HG03095 (cell line): ENCODE results near the gene OTOGL.
"Not testable (repeated sequence)": the region's sequence is repeated elsewhere in the genome, so short reads cannot be mapped to it uniquely, and the experiment has no call there.

Experiments used
- ATAC-seq: cut with Tn5 transposase; IDR thresholded peaks from one replicate; pipeline ENCODE4 v1.9.1; 2021; ENCODE audit warnings: moderate library complexity; ENCODE audit not compliant: unreplicated experiment

OTOGL gene

GRCh38 chr12:80129895-80130530, 30.7 kb downstream of the OTOGL start:
- no peak for ATAC-seq

- ATAC-seq: no peak
These were observed 36.3 kb downstream of the OTOGL start for GRCh38 chr12:80135624-80136023.

GRCh38 chr12:80140005-80140404, 40.7 kb downstream of the OTOGL start:
- no peak for ATAC-seq

GRCh38 chr12:80142640-80143039, 43.3 kb downstream of the OTOGL start:
- no peak for ATAC-seq

- ATAC-seq: no peak
These were observed 44.2 kb downstream of the OTOGL start for GRCh38 chr12:80143537-80143936.

- ATAC-seq: not testable (repeated sequence)
These were observed 50.4 kb downstream of the OTOGL start for GRCh38 chr12:80149547-80150313.

GRCh38 chr12:80151131-80151530, 51.8 kb downstream of the OTOGL start:
- ATAC-seq: no peak

GRCh38 chr12:80154261-80154660, 54.9 kb downstream of the OTOGL start:
- no peak for ATAC-seq

- ATAC-seq: no peak
These were observed 57.0 kb downstream of the OTOGL start for GRCh38 chr12:80156306-80156705.

- no peak for ATAC-seq
These were observed 58.3 kb downstream of the OTOGL start for GRCh38 chr12:80157645-80158044.

- no peak for ATAC-seq
These were observed 62.3 kb downstream of the OTOGL start for GRCh38 chr12:80161612-80162011.

- no peak for ATAC-seq
These were observed 62.8 kb downstream of the OTOGL start for GRCh38 chr12:80162177-80162576.

GRCh38 chr12:80165746-80166145, 66.4 kb downstream of the OTOGL start:
- no peak for ATAC-seq

- no peak for ATAC-seq
These were observed 67.4 kb downstream of the OTOGL start for GRCh38 chr12:80166751-80167150.

GRCh38 chr12:80168936-80169335, 69.6 kb downstream of the OTOGL start:
- no peak for ATAC-seq

GRCh38 chr12:80170915-80171314, 71.6 kb downstream of the OTOGL start:
- ATAC-seq: no peak

- ATAC-seq: no peak
These were observed 73.9 kb downstream of the OTOGL start for GRCh38 chr12:80173083-80173864.

GRCh38 chr12:80175307-80175930, 76.1 kb downstream of the OTOGL start:
- ATAC-seq: no peak

GRCh38 chr12:80176706-80177105, 77.4 kb downstream of the OTOGL start:
- no peak for ATAC-seq

GRCh38 chr12:80178846-80179245, 79.5 kb downstream of the OTOGL start:
- peak; percentile 90 for ATAC-seq

GRCh38 chr12:80183939-80184338, 84.6 kb downstream of the OTOGL start:
- ATAC-seq: no peak
